ENCODE measurements around the gene COX5A. TPM values are rescaled to one million over a fixed set of nuclear protein-coding genes. Genes with fewer than 3 reads are reported as not detected.
"Not testable (repeated sequence)": the region's sequence is repeated elsewhere in the genome, so short reads cannot be mapped to it uniquely, and the experiment has no call there.

The COX5A gene
- total and polyA plus RNA-seq, 2 experiments from 2014 or later: 190 to 885 TPM

- no peak for TF ChIP-seq CTCF (conservative IDR thresholded peaks at IDR 0.05; ENCODE audit: low read depth in 2 of 2)
- TF ChIP-seq EZH2 (IDR thresholded peaks at IDR 0.05; ENCODE audit: low read depth, unreplicated experiment): no peak
- no peak for TF ChIP-seq JUNB (IDR thresholded peaks at IDR 0.05; ENCODE audit: unreplicated experiment)
- TF ChIP-seq ETS1 (IDR thresholded peaks at IDR 0.05): no peak
- no peak for TF ChIP-seq ZNF331 (CRISPR knock-in tag; IDR thresholded peaks at IDR 0.05; ENCODE audit: low read depth)
- TF ChIP-seq POLR2AphosphoS5 (IDR thresholded peaks at IDR 0.05; ENCODE audit: low read depth): no peak
- TF ChIP-seq NANOG (IDR thresholded peaks at IDR 0.05; ENCODE audit: borderline replicate concordance): no peak
- no peak for TF ChIP-seq STAT1 (IDR thresholded peaks at IDR 0.05; ENCODE audit: unreplicated experiment)
- TF ChIP-seq EZH2phosphoT487 (IDR thresholded peaks at IDR 0.05; ENCODE audit: unreplicated experiment): no peak
Observed at GRCh38 chr15:74888716-74889115, 49.2 kb downstream of the COX5A start (continued).

GRCh38 chr15:74887537-74888193 lies 50.2 kb downstream of the COX5A start:
- H3K4me3 Mint-ChIP-seq; H3K9me2 ChIP-seq (ENCODE audit: insufficient read depth); DNase-seq (ENCODE audit: low spot score); H3K4me2 ChIP-seq; H3K79me2 ChIP-seq (replicated peaks; ENCODE audit: insufficient read depth); H3K27ac ChIP-seq (ENCODE audit: low read depth); H3K9me3 Mint-ChIP-seq; H3K27ac Mint-ChIP-seq; H3K36me3 ChIP-seq (ENCODE audit: insufficient read depth); H3K4me3 ChIP-seq; ATAC-seq; H3K4me1 Mint-ChIP-seq; H3F3A ChIP-seq (replicated peaks; ENCODE audit: low read depth); H2AFZ ChIP-seq; H3K4me1 ChIP-seq (ENCODE audit: insufficient read depth); H3K27me3 Mint-ChIP-seq (ENCODE audit: insufficient read depth, low read depth, poor library complexity); H4K20me1 ChIP-seq (replicated peaks; ENCODE audit: insufficient read depth); H3K27me3 ChIP-seq (ENCODE audit: insufficient read depth): not testable (repeated sequence)
- peaks cover 11% of the 10 kb centered on the region for H3K36me3 Mint-ChIP-seq (ENCODE audit: low read depth)

GRCh38 chr15:74885461-74885860 lies 52.4 kb downstream of the COX5A start:
- H3F3A ChIP-seq (replicated peaks; ENCODE audit: low read depth): no peaks in the 10 kb centered on the region
- no peak for ATAC-seq
- peaks cover 6% of the 10 kb centered on the region; the same call in 1 of the 2 replicates for H3K4me1 ChIP-seq (ENCODE audit: insufficient read depth)
- H3K4me2 ChIP-seq: no peak overlapping the region
- TF ChIP-seq ETS1 (IDR thresholded peaks at IDR 0.05) (no peak), NANOG (IDR thresholded peaks at IDR 0.05; ENCODE audit: borderline replicate concordance) (no peak), CTCF (conservative IDR thresholded peaks at IDR 0.05; ENCODE audit: low read depth in 2 of 2) (no peak), JUNB (IDR thresholded peaks at IDR 0.05; ENCODE audit: unreplicated experiment) (no peak), ZNF114 (CRISPR knock-in tag; IDR thresholded peaks at IDR 0.05) (no peak)
- Mint-ChIP-seq H3K27me3 (ENCODE audit: insufficient read depth, low read depth, poor library complexity) (peaks cover 7% of the 10 kb centered on the region), H3K36me3 (ENCODE audit: low read depth) (peaks cover 5% of the 10 kb centered on the region), H3K9me3 (peaks cover 18% of the 10 kb centered on the region), H3K4me1 (peaks cover 5% of the 10 kb centered on the region; the same call in 1 of the 3 replicates), H3K4me3 (no peak overlapping the region), H3K27ac (no peak overlapping the region)
- no peaks in the 10 kb centered on the region for H3K36me3 ChIP-seq (ENCODE audit: insufficient read depth)
- H3K27me3 ChIP-seq (ENCODE audit: insufficient read depth): no peaks in the 10 kb centered on the region
- H3K4me3 ChIP-seq: no peak overlapping the region
- H3K9me2 ChIP-seq (ENCODE audit: insufficient read depth): no peaks in the 10 kb centered on the region
- DNase-seq (ENCODE audit: low spot score): no peak
- no peaks in the 10 kb centered on the region for H4K20me1 ChIP-seq (replicated peaks; ENCODE audit: insufficient read depth)
- H2AFZ ChIP-seq: no peak overlapping the region
- H3K27ac ChIP-seq (ENCODE audit: low read depth): no peak overlapping the region
- H3K79me2 ChIP-seq (replicated peaks; ENCODE audit: insufficient read depth): no peaks in the 10 kb centered on the region
